Adrenal gland (tissue), 12 donors: ENCODE results near the gene ADPRHL1. TPM values are rescaled to one million over a fixed set of nuclear protein-coding genes. Genes with fewer than 3 reads are reported as not detected.
A peak's percentile ranks its signal among the peaks of the same experiment; 100 is the strongest.
"Not testable (repeated sequence)": the region's sequence is repeated elsewhere in the genome, so short reads cannot be mapped to it uniquely, and the experiment has no call there.

Source experiments
- DNase-seq, 7 donors: peaks; one replicate each; pipeline ENCODE4 v3.0.0-alpha.2; 2019 to 2020
- H3K27ac ChIP-seq, 5 donors: fragments of 200-600 bp; sonication (generic) in 4 of 5; 1 replicate in 3 of 5; 2 replicates in 2 of 5; pipeline versions ENCODE4 v1.5.1 to v1.8.0; 2016 to 2020; ENCODE audit warnings: mild to moderate bottlenecking in 1 of 5
- H3K27me3 ChIP-seq: fragments of 200-600 bp; 2 replicates; pipeline ENCODE4 v1.8.0; 2021
- H3K36me3 ChIP-seq, 2 donors: fragments of 200-600 bp; replicated peaks in 1 of 2; 1 replicate in 1 of 2; 2 replicates in 1 of 2; pipeline versions ENCODE4 v1.5.1 to v1.8.0; 2018 to 2022
- H3K4me1 ChIP-seq, 2 donors: fragments of 200-600 bp; replicated peaks in 1 of 2; 1 replicate in 1 of 2; 2 replicates in 1 of 2; pipeline versions ENCODE4 v1.5.1 to v1.8.0; 2018 to 2021
- H3K4me3 ChIP-seq, 4 donors: fragments of 200-600 bp; sonication (generic) in 3 of 4; one replicate each; pipeline ENCODE4 v1.5.1; 2016 to 2018
- H3K9me3 ChIP-seq, 3 donors: fragments of 200-600 bp; sonication (generic) in 1 of 3; replicated peaks in 1 of 3; 1 replicate in 2 of 3; 2 replicates in 1 of 3; pipeline versions ENCODE4 v1.5.1 to v1.8.0; 2016 to 2021
- POLR2A ChIP-seq, 2 donors: fragments of 450-650 bp; IDR thresholded peaks; one replicate each; pipeline ENCODE4 v1.6.1; 2017; ENCODE audit warnings: antibody characterized with exemption in 2 of 2, mild to moderate bottlenecking in 2 of 2, moderate library complexity in 1 of 2
- WGBS, 4 donors: extraction: QIAGEN DNeasy Blood & Tissue Kit in 2 of 4; methylation state at CpG; one replicate each; pipeline versions ENCODE4 v1.1.5 to v1.1.7; 2013 to 2017; 5-methylcytosine and 5-hydroxymethylcytosine counted together
- intact Hi-C, 2 donors: fragments of 100-400 bp; cut with DNase I; formaldehyde crosslinking; loops; one replicate each; pipeline versions ENCODE4 v1.14.1 to v1.15.0; 2022 to 2023
- polyA plus RNA-seq, 3 donors: library from polyadenylated mRNA; stranded (reverse); fragments of 200-250 nt in 2 of 3; fragments of 350-450 nt in 1 of 3; fragmentation: Illumina TruSeq in 1 of 3; extraction: RNeasy Lipid Tissue Mini Kit (QIAGEN cat#74804) in 1 of 3; gene quantifications; one replicate each; pipeline ENCODE4 v1.2.3, GENCODE V29; 2013 to 2014
- total RNA-seq, 9 donors: library from RNA; depleted of rRNA in 4 of 9; stranded (reverse); fragments of >200 nt in 4 of 9; fragments of 120-200 nt in 1 of 9; fragmentation: NEBNext Ultra II Directional in 1 of 9; extraction: Animal tissue kit (Norgen Biotek cat#: 25700) in 1 of 9; gene quantifications; one replicate each; pipeline versions ENCODE4 v1.1.0 to v1.2.4, GENCODE V29; 2013 to 2023
- TF ChIP-seq, protein P1 (sequence below), 6 experiments: fragments of 450-650 bp in 4 of 6; fragments of 200-600 bp in 2 of 6; sonication (generic) in 1 of 6; IDR thresholded peaks; 1 replicate in 5 of 6; 2 replicates in 1 of 6; pipeline versions ENCODE4 v1.5.1 to v1.8.0; 2016 to 2021; ENCODE audit warnings: antibody characterized with exemption in 6 of 6, mild to moderate bottlenecking in 2 of 6, moderate library complexity in 1 of 6
- donor health status: healthy with polysubstance abuse.
- donor health status: Bipolar disorder and iron deficiency.
- donor health status: DM: yes; HTN: yes; CAD: no.
- donor health status: DM: no; HTN: no; CAD: no.
- donor health status: DM: no; HTN: no; CAD: no.
- donor health status: DM: yes; HTN: yes; CAD: no.

The ADPRHL1 gene
- total and polyA plus RNA-seq, 12 donors: 2.0 to 14.2 (median 4.0) TPM

- TF ChIP-seq, protein P1, sequence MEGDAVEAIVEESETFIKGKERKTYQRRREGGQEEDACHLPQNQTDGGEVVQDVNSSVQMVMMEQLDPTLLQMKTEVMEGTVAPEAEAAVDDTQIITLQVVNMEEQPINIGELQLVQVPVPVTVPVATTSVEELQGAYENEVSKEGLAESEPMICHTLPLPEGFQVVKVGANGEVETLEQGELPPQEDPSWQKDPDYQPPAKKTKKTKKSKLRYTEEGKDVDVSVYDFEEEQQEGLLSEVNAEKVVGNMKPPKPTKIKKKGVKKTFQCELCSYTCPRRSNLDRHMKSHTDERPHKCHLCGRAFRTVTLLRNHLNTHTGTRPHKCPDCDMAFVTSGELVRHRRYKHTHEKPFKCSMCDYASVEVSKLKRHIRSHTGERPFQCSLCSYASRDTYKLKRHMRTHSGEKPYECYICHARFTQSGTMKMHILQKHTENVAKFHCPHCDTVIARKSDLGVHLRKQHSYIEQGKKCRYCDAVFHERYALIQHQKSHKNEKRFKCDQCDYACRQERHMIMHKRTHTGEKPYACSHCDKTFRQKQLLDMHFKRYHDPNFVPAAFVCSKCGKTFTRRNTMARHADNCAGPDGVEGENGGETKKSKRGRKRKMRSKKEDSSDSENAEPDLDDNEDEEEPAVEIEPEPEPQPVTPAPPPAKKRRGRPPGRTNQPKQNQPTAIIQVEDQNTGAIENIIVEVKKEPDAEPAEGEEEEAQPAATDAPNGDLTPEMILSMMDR (IDR thresholded peaks at IDR 0.05): no peak
- TF ChIP-seq POLR2A (IDR thresholded peaks at IDR 0.05): no peak
- intact Hi-C loops: no loop called here
- no peaks in the 10 kb centered on the region for H3K9me3 ChIP-seq
- peaks cover 3% of the 10 kb centered on the region for H3K27me3 ChIP-seq
- DNase-seq: peak in 1 of 7 donors; percentile 42
- H3K4me1 ChIP-seq: no peaks in the 10 kb centered on the region
- H3K27ac ChIP-seq: no peak overlapping the region
- H3K36me3 ChIP-seq: no peaks in the 10 kb centered on the region
- no peak overlapping the region for H3K4me3 ChIP-seq
- 75 to 84% (median 81%) methylated on average over 14 to 20 of the region's 20 CpGs for WGBS, 4 donors
Measured at GRCh38 chr13:113373811-113374485, 79.3 kb downstream of the ADPRHL1 start.

- H3K9me3 ChIP-seq, H3K4me1 ChIP-seq, H3K27me3 ChIP-seq, H3K27ac ChIP-seq, H3K4me3 ChIP-seq, H3K36me3 ChIP-seq, DNase-seq, intact Hi-C loops: not testable (repeated sequence)
- 87 to 96% (median 90%) methylated on average over 3 of the region's 3 CpGs for WGBS, 4 donors
Measured at GRCh38 chr13:113371701-113372100, 81.6 kb downstream of the ADPRHL1 start.

GRCh38 chr13:113371061-113371460 lies 82.2 kb downstream of the ADPRHL1 start:
- TF ChIP-seq, protein P1 (IDR thresholded peaks at IDR 0.05): no peak
- TF ChIP-seq POLR2A (IDR thresholded peaks at IDR 0.05): no peak

DNA sequence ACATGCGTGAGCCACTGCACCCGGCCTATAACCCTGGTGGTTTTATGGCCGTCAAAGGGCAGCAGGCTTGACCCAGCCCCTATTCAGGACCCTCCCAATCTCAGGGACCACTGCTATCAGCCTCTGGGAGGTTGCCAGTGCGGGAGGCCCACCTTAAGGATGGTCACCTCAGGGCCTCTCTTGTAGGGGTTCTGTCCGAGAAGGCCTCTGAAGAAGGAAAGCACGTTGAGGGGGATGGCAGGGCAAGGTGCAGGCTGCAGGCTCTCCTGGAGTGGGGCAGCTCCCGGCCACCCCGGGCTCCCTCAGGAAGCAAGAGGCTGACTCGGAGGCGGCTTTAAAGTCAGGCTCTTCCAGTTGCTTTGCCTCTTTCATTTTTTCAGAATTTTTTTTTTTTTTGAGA lies 83.4 kb downstream of the ADPRHL1 start:
- Histone ChIP-seq H3K36me3 (no peaks in the 10 kb centered on the region), H3K27ac (no peak overlapping the region), H3K27me3 (no peaks in the 10 kb centered on the region), H3K4me3 (no peak overlapping the region), H3K9me3 (no peaks in the 10 kb centered on the region), H3K4me1 (no peaks in the 10 kb centered on the region)
- WGBS, 4 donors: 85 to 91% (median 90%) methylated on average over 6 to 10 of the region's 10 CpGs
- intact Hi-C loops: no loop called here
- no peak for DNase-seq
- TF ChIP-seq POLR2A (IDR thresholded peaks at IDR 0.05): no peak
- TF ChIP-seq, protein P1 (IDR thresholded peaks at IDR 0.05): no peak

More at GRCh38 chr13:113371061-113371460, 82.2 kb downstream of the ADPRHL1 start:
- Histone ChIP-seq H3K4me3 (no peak overlapping the region), H3K27me3 (no peaks in the 10 kb centered on the region), H3K9me3 (no peaks in the 10 kb centered on the region), H3K36me3 (no peaks in the 10 kb centered on the region), H3K27ac (no peak overlapping the region), H3K4me1 (no peaks in the 10 kb centered on the region)
- WGBS, 4 donors: 79 to 88% (median 83%) methylated on average over 9 to 13 of the region's 13 CpGs
- intact Hi-C loops: no loop called here
- DNase-seq: no peak

GRCh38 chr13:113369189-113369588 lies 84.1 kb downstream of the ADPRHL1 start:
- no peaks in the 10 kb centered on the region for H3K4me1 ChIP-seq
- H3K36me3 ChIP-seq: no peaks in the 10 kb centered on the region
- no peak for DNase-seq
- 89 to 94% (median 90%) methylated on average over 25 to 29 of the region's 29 CpGs for WGBS, 4 donors
- no peak overlapping the region for H3K27ac ChIP-seq
- no peak for TF ChIP-seq POLR2A (IDR thresholded peaks at IDR 0.05)
- TF ChIP-seq, protein P1 (IDR thresholded peaks at IDR 0.05): no peak
- no peaks in the 10 kb centered on the region for H3K9me3 ChIP-seq
- no peaks in the 10 kb centered on the region for H3K27me3 ChIP-seq
- intact Hi-C loops: no loop called here
- H3K4me3 ChIP-seq: no peak overlapping the region

DNA sequence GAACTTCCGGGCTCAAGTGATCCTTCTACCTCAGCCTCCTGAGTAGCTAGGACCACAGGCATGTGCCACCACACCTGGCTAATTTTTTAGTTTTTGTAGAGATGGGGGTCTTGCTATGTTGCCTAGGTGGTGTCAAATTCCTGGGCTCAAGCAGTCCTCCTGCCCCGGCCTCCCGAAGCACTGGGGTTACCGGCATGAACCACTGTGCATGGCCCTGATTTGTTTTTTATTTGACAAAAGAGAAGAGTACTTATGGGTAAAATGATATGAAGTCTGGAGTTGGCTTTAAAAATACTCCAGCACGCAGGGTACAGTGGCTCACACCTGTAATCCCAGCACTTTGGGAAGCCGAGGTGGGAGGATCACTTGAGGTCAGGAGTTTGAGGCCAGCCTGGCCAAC lies 84.9 kb downstream of the ADPRHL1 start:
- WGBS, 4 donors: 90 to 94% (median 92%) methylated on average over 6 of the region's 6 CpGs
- H3K9me3 ChIP-seq: not testable (repeated sequence)

More for the DNA sequence above, 84.9 kb downstream of the ADPRHL1 start:
- intact Hi-C loops, H3K36me3 ChIP-seq, H3K4me1 ChIP-seq, DNase-seq, H3K27ac ChIP-seq, H3K27me3 ChIP-seq, H3K4me3 ChIP-seq: not testable (repeated sequence)
